ENCODE results near the gene TSNAX. TPM values are rescaled to one million over a fixed set of nuclear protein-coding genes. Genes with fewer than 3 reads are reported as not detected.

Gene TSNAX
- total RNA-seq, 1 donor from 2014 or later: 27.7 TPM

DNA sequence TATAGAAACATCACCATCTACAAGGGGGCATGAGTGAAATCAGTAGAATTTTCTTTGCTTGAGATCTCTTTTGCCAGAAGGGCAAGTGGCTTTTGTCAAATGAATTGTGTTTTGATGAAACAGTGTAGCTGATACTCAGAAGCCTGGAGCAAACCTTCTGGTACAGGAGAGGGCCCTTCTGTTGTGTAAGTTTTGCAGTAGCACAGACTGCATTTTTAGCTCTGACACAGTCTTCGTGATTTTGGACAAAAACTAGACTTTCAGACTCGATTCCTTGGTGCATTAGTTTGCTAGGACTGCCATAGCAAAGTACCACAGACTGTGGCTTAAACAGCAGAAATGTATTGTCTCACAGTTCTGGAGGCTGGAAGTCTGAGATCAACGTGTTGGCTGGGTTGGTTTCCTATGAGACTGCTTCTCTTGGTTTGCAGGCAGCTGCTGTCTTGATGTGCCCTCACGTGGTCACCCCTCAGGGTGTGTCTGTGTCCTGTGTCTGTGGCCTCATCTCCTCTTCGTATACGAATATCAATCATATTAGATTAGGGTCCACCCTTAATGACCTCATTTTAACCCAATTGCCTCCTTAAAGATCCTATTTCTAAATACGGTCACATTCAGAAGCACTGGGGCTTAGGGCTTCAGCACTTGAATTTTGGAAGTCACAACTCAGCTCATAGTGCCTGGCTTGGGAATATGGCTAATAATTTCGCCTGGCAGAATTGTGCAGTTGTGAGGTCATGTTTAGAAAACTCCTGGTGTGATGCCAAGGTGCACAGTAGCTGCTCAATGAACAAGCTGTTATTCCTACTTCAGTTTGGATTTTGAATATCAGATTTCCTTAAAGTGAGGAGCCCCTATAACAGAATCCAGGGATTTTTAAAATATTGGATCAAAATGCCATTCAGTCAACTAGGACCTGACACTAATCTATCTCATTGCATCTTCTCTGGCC lies 77.0 kb downstream of the TSNAX start:
- H3K27ac ChIP-seq (ENCODE audit: low read depth, low read length): no peak overlapping the region
- no peak overlapping the region for H3K4me3 ChIP-seq (ENCODE audit: low read length in 3 of 3)
- H3K36me3 ChIP-seq (ENCODE audit: control insufficient read depth in 3 of 3, insufficient read depth in 3 of 3, low read length in 3 of 3): no peaks in the 10 kb centered on the region
- no peaks in the 10 kb centered on the region for H3K9me3 ChIP-seq (ENCODE audit: control insufficient read depth in 3 of 3, low read length in 3 of 3)
- H3K27me3 ChIP-seq (ENCODE audit: control insufficient read depth in 3 of 3, insufficient read depth in 3 of 3, low read length in 3 of 3): no peaks in the 10 kb centered on the region
- peaks cover 2 to 5% (median 5%) of the 10 kb centered on the region in 3 donors for H3K4me1 ChIP-seq (ENCODE audit: control insufficient read depth in 3 of 3, insufficient read depth in 3 of 3, low read length in 3 of 3)
- no peak overlapping the region for H3K9ac ChIP-seq (ENCODE audit: low read depth in 1 of 3, low read length in 3 of 3)

DNA sequence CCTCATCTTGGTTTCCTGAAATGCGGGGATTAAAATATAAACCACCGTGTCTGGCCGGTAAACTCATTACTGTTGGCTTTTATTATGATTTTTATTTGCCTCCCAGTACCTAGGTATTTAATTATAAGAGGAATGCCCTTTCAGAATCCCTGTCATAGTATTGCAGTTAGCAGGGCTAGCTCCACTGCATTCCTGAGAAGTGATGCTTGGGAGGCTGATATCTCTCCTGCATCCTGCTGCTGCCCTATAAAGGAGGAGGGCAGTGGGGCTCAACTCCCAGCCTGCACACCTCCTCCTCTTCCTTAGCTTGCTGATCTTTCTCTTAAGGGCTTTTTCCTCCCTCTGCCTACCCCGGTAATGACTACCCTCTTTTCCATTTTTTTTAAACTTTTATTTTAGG lies 78.2 kb downstream of the TSNAX start:
- peaks cover 2 to 5% (median 3%) of the 10 kb centered on the region in 3 donors for H3K4me1 ChIP-seq (ENCODE audit: control insufficient read depth in 3 of 3, insufficient read depth in 3 of 3, low read length in 3 of 3)
- no peaks in the 10 kb centered on the region for H3K36me3 ChIP-seq (ENCODE audit: control insufficient read depth in 3 of 3, insufficient read depth in 3 of 3, low read length in 3 of 3)
- no peaks in the 10 kb centered on the region for H3K27me3 ChIP-seq (ENCODE audit: control insufficient read depth in 3 of 3, insufficient read depth in 3 of 3, low read length in 3 of 3)
- no peak overlapping the region for H3K27ac ChIP-seq (ENCODE audit: low read depth, low read length)
- H3K9me3 ChIP-seq (ENCODE audit: control insufficient read depth in 3 of 3, low read length in 3 of 3): no peaks in the 10 kb centered on the region
- no peak overlapping the region for H3K4me3 ChIP-seq (ENCODE audit: low read length in 3 of 3)
- no peak overlapping the region for H3K9ac ChIP-seq (ENCODE audit: low read depth in 1 of 3, low read length in 3 of 3)

DNA sequence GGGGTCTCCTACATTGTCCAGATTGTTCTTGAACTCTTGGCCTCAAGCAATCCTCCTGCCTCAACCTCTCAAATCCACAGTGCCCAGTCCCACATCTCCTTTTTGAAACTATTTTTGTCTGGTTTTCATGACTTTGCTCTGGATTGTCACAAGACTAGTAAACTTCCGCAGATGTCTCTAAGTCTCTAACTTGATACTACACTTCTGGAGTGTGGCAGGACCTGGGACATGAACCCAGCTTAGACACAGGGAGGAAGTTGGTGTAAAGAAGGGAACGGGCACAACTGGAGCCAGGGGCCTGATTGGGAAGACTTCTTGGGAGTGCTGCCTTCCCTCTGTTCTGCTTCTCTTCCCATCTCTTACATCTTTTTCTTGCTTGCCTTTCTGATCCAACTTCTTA lies 81.9 kb downstream of the TSNAX start:
- H3K27me3 ChIP-seq (ENCODE audit: control insufficient read depth in 3 of 3, insufficient read depth in 3 of 3, low read length in 3 of 3): peaks cover 0 to 2% (median 0%) of the 10 kb centered on the region in 3 donors
- H3K9me3 ChIP-seq (ENCODE audit: control insufficient read depth in 3 of 3, low read length in 3 of 3): no peaks in the 10 kb centered on the region
- H3K36me3 ChIP-seq (ENCODE audit: control insufficient read depth in 3 of 3, insufficient read depth in 3 of 3, low read length in 3 of 3): no peaks in the 10 kb centered on the region
- no peak overlapping the region for H3K4me3 ChIP-seq (ENCODE audit: low read length in 3 of 3)
- H3K27ac ChIP-seq (ENCODE audit: low read depth, low read length): no peak overlapping the region
- H3K4me1 ChIP-seq (ENCODE audit: control insufficient read depth in 3 of 3, insufficient read depth in 3 of 3, low read length in 3 of 3): no peaks in the 10 kb centered on the region
- no peak overlapping the region for H3K9ac ChIP-seq (ENCODE audit: low read depth in 1 of 3, low read length in 3 of 3)

DNA sequence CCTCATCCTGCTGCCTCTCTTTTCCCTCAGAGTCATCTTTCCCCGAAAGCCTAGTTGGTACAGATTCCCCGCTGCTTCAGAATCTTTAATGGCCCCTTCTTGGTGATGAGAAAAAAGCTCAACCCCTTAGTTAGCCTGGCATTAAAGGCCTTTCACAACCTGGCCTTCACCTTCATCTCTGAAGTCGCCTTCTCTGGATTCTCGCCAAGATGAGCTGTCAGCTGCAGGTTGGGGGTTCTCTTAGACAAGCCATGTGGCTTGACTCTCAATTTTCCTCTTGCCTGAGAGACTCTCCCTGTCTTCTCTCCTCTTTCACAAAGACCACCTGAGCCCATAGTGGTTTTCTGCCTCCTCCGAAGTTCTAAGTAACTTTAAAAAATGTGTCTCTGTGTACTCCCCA lies 82.6 kb downstream of the TSNAX start:
- no peak overlapping the region for H3K4me3 ChIP-seq (ENCODE audit: low read length in 3 of 3)
- no peaks in the 10 kb centered on the region for H3K4me1 ChIP-seq (ENCODE audit: control insufficient read depth in 3 of 3, insufficient read depth in 3 of 3, low read length in 3 of 3)
- H3K27me3 ChIP-seq (ENCODE audit: control insufficient read depth in 3 of 3, insufficient read depth in 3 of 3, low read length in 3 of 3): peaks cover 0 to 2% (median 0%) of the 10 kb centered on the region in 3 donors
- no peak overlapping the region for H3K27ac ChIP-seq (ENCODE audit: low read depth, low read length)
- H3K9ac ChIP-seq (ENCODE audit: low read depth in 1 of 3, low read length in 3 of 3): no peak overlapping the region
- no peaks in the 10 kb centered on the region for H3K36me3 ChIP-seq (ENCODE audit: control insufficient read depth in 3 of 3, insufficient read depth in 3 of 3, low read length in 3 of 3)
- no peaks in the 10 kb centered on the region for H3K9me3 ChIP-seq (ENCODE audit: control insufficient read depth in 3 of 3, low read length in 3 of 3)

DNA sequence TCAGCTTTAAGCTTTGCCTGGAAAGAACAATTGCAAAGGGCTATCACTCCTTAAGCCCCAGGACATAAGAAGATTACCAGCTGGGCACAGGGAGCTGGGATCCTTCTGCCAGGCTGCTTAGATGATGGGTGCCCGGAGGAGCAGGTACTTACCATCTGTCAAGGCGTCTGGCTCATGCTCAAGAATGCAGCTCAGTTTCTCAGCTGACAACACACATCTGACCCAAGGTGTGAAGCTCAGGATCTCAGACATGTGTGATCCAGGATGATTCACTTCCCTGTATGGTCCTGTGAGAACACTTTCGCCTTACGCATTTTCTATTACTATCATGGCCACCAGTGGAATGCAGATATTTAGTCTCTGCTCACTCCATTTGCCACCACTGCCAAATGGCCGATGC lies 83.4 kb downstream of the TSNAX start:
- Histone ChIP-seq H3K36me3 (ENCODE audit: control insufficient read depth in 3 of 3, insufficient read depth in 3 of 3, low read length in 3 of 3) (no peaks in the 10 kb centered on the region), H3K4me3 (ENCODE audit: low read length in 3 of 3) (no peak overlapping the region), H3K27me3 (ENCODE audit: control insufficient read depth in 3 of 3, insufficient read depth in 3 of 3, low read length in 3 of 3) (peaks cover 0 to 2% (median 0%) of the 10 kb centered on the region in 3 donors), H3K9ac (ENCODE audit: low read depth in 1 of 3, low read length in 3 of 3) (no peak overlapping the region), H3K4me1 (ENCODE audit: control insufficient read depth in 3 of 3, insufficient read depth in 3 of 3, low read length in 3 of 3) (no peaks in the 10 kb centered on the region), H3K9me3 (ENCODE audit: control insufficient read depth in 3 of 3, low read length in 3 of 3) (no peaks in the 10 kb centered on the region), H3K27ac (ENCODE audit: low read depth, low read length) (no peak overlapping the region)

DNA sequence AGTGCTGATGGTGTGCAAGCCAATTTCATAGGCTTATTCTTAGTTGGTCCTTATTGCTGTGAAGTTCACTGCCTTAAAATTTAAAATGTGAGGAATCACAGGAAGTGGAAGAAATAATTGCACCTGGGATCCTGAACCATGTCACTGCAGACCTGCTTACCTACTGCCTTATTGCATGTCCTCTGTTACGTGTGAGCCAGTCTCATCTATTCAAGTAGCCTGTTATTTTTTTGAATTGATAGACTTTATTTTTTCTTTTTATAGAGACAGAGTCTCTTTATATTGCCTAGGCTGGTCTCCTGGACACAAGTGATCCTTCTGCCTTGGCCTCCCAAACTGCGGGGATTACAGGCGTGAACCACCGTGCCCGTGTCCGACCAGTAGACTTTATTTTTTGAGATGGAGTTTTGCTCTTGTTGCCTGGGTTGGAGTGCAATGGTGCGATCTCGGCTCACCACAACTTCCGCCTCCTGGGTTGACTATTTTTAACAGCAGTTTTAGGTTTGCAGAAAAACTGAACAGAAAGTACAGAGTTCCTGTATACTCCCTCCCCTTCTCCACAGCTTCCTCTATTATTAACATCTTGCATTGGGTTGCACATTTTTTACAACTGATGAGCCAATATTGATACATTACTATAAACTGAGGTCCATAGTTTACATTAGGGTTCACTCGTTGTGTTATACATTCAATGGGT lies 84.1 kb downstream of the TSNAX start:
- Histone ChIP-seq H3K4me3 (ENCODE audit: low read length in 3 of 3) (no peak overlapping the region), H3K9me3 (ENCODE audit: control insufficient read depth in 3 of 3, low read length in 3 of 3) (no peaks in the 10 kb centered on the region), H3K9ac (ENCODE audit: low read depth in 1 of 3, low read length in 3 of 3) (no peak overlapping the region), H3K36me3 (ENCODE audit: control insufficient read depth in 3 of 3, insufficient read depth in 3 of 3, low read length in 3 of 3) (no peaks in the 10 kb centered on the region), H3K4me1 (ENCODE audit: control insufficient read depth in 3 of 3, insufficient read depth in 3 of 3, low read length in 3 of 3) (no peaks in the 10 kb centered on the region), H3K27ac (ENCODE audit: low read depth, low read length) (no peak overlapping the region), H3K27me3 (ENCODE audit: control insufficient read depth in 3 of 3, insufficient read depth in 3 of 3, low read length in 3 of 3) (peaks cover 0 to 2% (median 0%) of the 10 kb centered on the region in 3 donors)

DNA sequence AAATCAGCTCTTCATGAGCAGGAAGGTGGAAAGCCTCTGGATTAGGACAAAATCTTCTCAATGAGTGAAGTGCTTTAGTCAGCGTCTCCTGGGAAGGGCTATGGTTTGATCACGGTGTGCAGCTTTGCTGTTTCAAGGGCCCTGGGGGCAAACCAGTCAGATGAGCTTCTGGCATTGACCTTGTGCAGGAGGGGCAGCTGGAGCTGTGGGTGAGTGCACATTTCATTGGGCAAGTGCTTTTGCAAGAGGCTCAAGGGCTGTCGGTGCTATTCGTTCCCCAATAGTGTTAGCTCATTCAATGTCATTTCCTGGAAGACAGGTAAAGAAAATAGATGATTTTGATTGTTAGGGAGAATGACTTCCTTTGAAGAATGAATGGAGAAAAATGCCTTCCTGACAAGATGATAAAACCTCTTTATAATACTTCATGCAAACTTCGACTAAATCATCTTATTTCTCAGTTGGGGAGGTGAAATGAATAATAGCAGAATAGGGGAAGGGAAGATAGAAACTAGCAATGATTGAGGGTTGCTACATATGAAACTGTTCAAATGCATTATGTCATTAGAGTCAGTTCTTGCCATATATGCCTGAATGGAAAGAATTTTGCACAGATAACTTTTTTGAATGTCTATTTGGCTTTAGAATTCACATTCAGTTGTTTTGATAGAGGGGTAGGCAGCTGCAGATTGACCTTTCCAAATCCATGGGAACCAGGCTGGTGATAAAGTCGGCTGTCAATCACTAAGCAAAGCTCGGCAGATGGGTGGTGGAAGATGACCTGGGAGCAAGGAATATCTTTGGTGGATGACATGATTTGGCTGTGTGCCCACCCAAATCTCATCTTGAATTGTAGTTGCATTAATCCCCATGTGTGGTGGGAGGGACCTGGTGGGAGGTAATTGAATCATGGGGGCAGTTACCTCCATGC lies 85.2 kb downstream of the TSNAX start:
- H3K4me3 ChIP-seq (ENCODE audit: low read length in 3 of 3): no peak overlapping the region
- H3K4me1 ChIP-seq (ENCODE audit: control insufficient read depth in 3 of 3, insufficient read depth in 3 of 3, low read length in 3 of 3): peaks cover 0 to under 1% (median 0%) of the 10 kb centered on the region in 3 donors
- H3K36me3 ChIP-seq (ENCODE audit: control insufficient read depth in 3 of 3, insufficient read depth in 3 of 3, low read length in 3 of 3): no peaks in the 10 kb centered on the region
- H3K9ac ChIP-seq (ENCODE audit: low read depth in 1 of 3, low read length in 3 of 3): no peak overlapping the region
- H3K9me3 ChIP-seq (ENCODE audit: control insufficient read depth in 3 of 3, low read length in 3 of 3): no peaks in the 10 kb centered on the region
- H3K27ac ChIP-seq (ENCODE audit: low read depth, low read length): no peak overlapping the region
- peaks cover 0 to 2% (median 0%) of the 10 kb centered on the region in 3 donors for H3K27me3 ChIP-seq (ENCODE audit: control insufficient read depth in 3 of 3, insufficient read depth in 3 of 3, low read length in 3 of 3)

Other genes starting within 250 kb of the TSNAX start
- gene EXOC8, start 190.8 kb upstream of the TSNAX start, total RNA-seq: 12.5 TPM
- gene SPRTN, start 190.4 kb upstream of the TSNAX start, total RNA-seq: 5.7 TPM
- gene EGLN1, start 106.4 kb upstream of the TSNAX start, total RNA-seq: 55.3 TPM
- gene DISC1, start 98.1 kb downstream of the TSNAX start, total RNA-seq: 12.5 TPM

All from skeletal muscle tissue (tissue), 4 donors.